OCI-M2 (cell line): ENCODE measurements around the gene KCNJ15.

ENCODE experiments used
- DNase-seq: peaks from one replicate; lab custom pipeline; 2025; ENCODE audit not compliant: unreplicated experiment; lab: John Stamatoyannopoulos, UW

Gene KCNJ15

GRCh38 chr21:38297194-38297631 lies 40.4 kb downstream of the KCNJ15 start:
- DNase-seq = no peak

GRCh38 chr21:38297871-38298270 lies 41.1 kb downstream of the KCNJ15 start:
- no peak for DNase-seq

DNA sequence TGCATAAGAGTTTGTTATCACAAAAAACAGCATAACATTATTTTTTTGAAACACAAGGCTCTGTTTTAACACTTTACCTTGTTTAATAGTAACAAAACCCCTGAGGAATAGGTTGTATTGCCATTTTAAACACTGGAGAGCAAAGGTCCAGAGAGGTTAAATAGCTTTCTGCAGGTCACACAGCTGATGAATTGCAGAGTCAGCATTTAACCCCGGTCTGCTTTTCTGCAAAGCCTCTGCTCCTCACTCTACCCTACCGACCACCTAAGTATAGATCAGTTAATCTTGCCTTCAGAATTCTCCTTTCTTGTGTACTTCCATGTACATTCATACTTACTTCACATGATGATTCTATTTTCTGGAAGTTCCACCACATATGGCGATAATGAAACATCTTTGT lies 42.0 kb downstream of the KCNJ15 start:
- DNase-seq = no peak

GRCh38 chr21:38299671-38300070 lies 42.9 kb downstream of the KCNJ15 start:
- no peak for DNase-seq

- DNase-seq = no peak
Observed at GRCh38 chr21:38300141-38300578, 43.4 kb downstream of the KCNJ15 start.

GRCh38 chr21:38301321-38302214 lies 44.8 kb downstream of the KCNJ15 start:
- no peak for DNase-seq

DNA sequence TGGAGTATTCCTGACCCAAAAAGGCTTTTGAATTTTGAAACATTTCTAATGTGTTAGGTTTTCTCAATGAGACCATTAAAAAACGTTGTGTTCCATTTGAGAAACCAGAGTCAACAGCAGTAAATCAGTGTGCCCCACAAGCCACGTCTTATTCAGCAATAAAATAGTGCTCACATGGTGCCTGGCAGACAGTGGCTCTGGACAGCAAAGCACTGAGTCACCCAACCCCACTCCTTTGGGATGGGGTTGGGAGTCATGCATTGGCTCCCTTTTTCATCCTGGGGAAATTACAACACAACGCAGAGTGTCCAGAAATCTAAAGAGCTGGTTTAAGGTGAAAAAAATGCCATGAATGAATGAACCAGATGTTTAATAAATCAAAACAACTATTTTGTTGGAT lies 46.5 kb downstream of the KCNJ15 start:
- DNase-seq = no peak

GRCh38 chr21:38306433-38307141 lies 49.8 kb downstream of the KCNJ15 start:
- no peak for DNase-seq

DNA sequence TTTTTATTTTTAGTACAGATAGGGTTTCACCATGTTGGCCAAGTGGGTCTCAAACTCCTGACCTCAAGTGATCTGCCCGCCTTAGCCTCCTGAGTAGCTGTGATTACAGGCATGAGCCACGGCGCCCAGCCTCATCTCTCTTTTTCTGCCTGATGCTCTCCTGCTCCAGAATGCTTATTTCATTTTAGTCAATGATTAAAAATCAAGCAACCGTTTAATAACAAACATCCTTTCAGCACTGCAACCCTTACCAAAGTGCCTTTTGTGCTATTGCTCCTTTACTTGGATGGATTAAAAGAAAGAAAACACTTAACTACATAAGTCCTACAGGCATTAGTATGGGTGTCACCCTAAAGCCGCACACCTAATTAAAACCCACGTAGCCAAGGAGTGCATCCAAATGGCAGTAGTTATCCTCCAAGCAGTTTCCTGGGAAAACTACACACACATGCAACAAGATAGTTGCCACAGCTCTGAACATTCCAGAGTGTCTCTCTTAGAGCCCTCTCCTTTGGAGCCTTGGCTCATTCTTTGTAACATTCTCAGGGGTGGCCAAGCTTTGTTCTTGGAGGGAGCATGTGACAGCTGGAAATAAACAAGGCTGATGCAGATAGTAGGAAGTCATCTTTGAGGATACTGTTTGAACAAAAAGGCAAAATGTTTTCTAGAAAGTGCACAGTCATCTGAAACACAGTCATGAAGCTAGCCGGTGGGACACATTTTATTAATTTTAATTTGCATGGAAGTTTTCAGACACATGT lies 51.2 kb downstream of the KCNJ15 start:
- DNase-seq = no peak

GRCh38 chr21:38308532-38309119 lies 51.8 kb downstream of the KCNJ15 start:
- no peak for DNase-seq

- DNase-seq = no peak
Observed at GRCh38 chr21:38310646-38311485, 54.1 kb downstream of the KCNJ15 start.

DNA sequence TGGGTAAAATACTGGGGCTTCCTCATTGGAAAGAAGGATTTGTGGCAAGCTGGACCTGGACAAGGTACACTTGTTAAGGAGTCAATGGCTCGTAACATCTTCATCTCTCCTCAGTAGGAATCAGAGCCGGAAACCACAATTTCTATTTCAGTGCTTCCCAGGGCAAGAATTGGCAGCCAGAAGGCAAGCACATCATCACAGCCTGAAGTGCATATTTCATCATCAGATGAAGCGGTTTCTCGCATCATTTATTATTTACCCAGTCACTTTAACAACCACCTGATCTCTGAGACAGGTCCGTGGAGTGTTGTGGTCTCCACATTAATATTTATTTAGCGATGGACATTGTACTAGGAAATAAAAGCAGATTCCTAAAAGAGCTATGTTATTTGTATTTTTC lies 55.0 kb downstream of the KCNJ15 start:
- no peak for DNase-seq

DNA sequence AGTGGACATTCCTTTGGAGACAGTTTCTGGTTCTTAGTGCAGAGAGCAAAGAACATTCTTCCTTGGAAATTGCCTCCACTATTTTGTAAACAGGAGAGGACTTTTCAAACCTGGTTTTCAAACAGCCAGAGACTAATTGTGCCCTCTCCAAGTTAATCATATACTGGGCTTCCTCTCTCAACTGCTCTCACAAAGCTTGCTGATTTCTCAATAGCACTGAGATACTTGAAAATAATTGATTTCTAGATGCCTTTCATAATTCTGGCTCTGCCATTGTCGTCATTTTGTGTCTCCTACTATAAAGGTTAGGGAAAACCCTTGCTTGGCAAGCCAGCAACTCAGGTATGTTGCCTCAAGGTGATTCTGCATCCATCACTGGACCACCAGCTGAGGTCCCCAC lies 56.0 kb downstream of the KCNJ15 start:
- no peak for DNase-seq

DNA sequence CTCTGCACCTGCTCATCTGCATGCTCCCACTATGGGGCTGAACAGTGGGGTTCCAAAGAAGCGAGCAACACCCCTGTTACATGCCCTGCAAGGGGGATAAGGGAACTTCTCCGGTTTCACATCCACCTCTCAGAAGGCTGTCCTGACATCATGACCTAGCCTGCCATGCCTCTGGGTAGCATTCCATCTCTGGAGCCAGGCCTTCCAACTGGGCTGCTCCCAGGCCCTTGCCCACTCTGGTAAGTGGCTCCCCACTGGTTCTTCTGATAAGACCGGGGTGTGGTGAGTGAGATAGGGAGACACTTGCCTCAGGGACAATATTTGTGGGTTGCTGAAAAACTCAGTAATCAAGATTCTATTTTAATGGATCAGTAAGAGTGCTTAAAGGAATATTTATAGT lies 57.8 kb downstream of the KCNJ15 start:
- DNase-seq = no peak

- no peak for DNase-seq
Observed at GRCh38 chr21:38315122-38315521, 58.3 kb downstream of the KCNJ15 start.

- DNase-seq = no peak
Observed at GRCh38 chr21:38319781-38320180, 63.0 kb downstream of the KCNJ15 start.

GRCh38 chr21:38321568-38321967 lies 64.8 kb downstream of the KCNJ15 start:
- no peak for DNase-seq

DNA sequence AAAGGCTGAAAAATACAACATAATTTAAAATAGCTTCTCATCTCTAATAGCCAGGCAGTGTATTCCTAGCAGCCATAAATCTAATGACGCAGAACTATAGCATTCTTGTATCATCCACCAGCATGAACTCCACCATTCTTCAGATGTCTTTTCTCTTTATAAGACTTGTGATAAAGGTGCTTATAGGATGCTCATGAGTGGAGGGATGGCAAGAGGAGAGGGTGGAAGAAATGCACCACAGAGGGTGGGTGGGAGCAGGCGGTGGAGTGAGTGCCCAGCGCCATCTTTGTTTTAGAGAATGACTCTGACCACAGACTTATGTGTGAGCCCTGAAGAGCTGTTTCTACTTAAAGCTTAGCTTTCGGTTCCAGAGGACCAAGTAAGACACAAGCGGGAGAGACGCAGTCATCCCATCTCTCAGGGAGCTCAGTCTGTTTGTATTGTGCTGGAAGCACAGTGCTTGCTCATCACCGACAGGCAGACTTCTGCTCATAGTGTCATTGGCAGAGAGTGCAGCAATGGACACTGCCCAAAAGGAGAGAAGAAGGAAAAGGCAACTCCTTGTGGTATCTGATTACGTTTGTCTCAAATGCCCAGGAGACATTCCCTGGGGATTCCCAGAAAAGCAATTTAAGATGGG lies 65.6 kb downstream of the KCNJ15 start:
- no peak for DNase-seq

DNA sequence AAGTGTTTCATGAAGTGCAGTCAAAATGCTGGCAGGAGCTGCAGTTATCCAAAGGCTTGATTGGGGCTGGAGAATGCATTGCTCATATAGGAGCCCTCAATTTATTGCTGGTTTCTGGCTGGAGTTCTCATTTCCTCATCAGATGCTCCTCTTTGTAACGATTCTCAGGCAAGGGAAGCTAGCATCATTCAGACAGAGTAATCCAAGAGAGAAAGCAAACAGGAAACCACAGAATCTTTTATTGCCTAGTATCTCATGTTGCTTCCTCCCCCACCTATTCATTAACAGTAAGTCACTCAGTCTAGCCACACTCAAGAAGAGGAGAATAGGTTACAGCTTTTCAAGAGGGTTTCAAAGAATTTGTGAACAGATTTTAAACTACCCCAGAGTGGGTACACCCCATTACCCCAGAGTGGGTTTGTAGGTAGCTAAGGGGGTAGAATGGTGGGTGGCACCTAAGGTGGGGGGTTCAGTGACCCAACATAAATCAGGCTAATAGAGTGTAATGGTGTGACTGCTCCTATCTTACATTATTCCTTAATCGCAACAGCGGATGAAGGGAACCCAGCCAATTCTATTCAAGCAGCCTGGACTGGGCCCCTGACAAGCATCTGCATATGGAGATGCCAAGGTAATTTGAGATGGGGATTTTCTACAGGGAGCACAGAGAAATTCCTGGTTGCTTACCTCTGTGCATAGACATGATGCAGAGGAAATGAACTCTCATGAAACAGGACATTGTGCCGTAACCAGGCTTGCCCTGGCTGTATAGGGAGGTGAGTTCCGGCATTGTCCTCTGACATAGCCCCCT lies 67.1 kb downstream of the KCNJ15 start:
- no peak for DNase-seq
